Sigmoid colon (tissue), 4 donors: Measurements from ENCODE around the gene AGBL1.
"Not testable (repeated sequence)": the region's sequence is repeated elsewhere in the genome, so short reads cannot be mapped to it uniquely, and the experiment has no call there.

Experiments
- EP300 ChIP-seq, 4 donors: sonication (generic); formaldehyde crosslinking; IDR thresholded peaks; one replicate each; pipeline ENCODE4 v1.6.1; 2017; ENCODE audit warnings: antibody characterized with exemption in 4 of 4
- POLR2A ChIP-seq, 2 donors: fragments of 450-650 bp; IDR thresholded peaks; one replicate each; pipeline ENCODE4 v1.6.1; 2016; ENCODE audit warnings: antibody characterized with exemption in 2 of 2, mild to moderate bottlenecking in 2 of 2, moderate library complexity in 2 of 2
- POLR2AphosphoS5 ChIP-seq, 4 donors: sonication (generic); formaldehyde crosslinking; IDR thresholded peaks; one replicate each; pipeline ENCODE4 v1.6.1; 2017; ENCODE audit warnings: antibody characterized with exemption in 4 of 4
- TF ChIP-seq, protein P1 (sequence below), 4 experiments: fragments of 450-650 bp in 3 of 4; fragments of 200-600 bp in 1 of 4; IDR thresholded peaks; one replicate each; pipeline ENCODE4 v1.5.1; 2016 to 2019; ENCODE audit warnings: antibody characterized with exemption in 4 of 4, mild to moderate bottlenecking in 3 of 4, moderate library complexity in 2 of 4

DNA sequence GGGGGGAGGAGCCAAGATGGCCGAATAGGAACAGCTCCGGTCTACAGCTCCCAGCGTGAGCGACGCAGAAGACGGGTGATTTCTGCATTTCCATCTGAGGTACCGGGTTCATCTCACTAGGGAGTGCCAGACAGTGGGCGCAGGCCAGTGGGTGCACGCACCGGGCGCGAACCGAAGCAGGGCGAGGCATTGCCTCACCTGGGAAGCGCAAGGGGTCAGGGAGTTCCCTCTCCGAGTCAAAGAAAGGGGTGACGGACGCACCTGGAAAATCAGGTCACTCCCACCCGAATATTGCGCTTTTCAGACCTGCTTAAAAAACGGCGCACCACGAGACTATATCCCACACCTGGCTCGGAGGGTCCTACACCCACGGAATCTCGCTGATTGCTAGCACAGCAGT, 448.4 kb downstream of the AGBL1 start:
- TF ChIP-seq, protein P1, sequence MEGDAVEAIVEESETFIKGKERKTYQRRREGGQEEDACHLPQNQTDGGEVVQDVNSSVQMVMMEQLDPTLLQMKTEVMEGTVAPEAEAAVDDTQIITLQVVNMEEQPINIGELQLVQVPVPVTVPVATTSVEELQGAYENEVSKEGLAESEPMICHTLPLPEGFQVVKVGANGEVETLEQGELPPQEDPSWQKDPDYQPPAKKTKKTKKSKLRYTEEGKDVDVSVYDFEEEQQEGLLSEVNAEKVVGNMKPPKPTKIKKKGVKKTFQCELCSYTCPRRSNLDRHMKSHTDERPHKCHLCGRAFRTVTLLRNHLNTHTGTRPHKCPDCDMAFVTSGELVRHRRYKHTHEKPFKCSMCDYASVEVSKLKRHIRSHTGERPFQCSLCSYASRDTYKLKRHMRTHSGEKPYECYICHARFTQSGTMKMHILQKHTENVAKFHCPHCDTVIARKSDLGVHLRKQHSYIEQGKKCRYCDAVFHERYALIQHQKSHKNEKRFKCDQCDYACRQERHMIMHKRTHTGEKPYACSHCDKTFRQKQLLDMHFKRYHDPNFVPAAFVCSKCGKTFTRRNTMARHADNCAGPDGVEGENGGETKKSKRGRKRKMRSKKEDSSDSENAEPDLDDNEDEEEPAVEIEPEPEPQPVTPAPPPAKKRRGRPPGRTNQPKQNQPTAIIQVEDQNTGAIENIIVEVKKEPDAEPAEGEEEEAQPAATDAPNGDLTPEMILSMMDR (IDR thresholded peaks at IDR 0.05), result not testable (repeated sequence)
- not testable (repeated sequence) for TF ChIP-seq POLR2A, POLR2AphosphoS5, EP300 (IDR thresholded peaks at IDR 0.05)
